ENCODE measurements around the gene ANKRD34A. TPM values are rescaled to one million over a fixed set of nuclear protein-coding genes. Genes with fewer than 3 reads are reported as not detected.

The ANKRD34A gene
- total and polyA plus RNA-seq, 2 of the 13 experiments (the other 11 are each of a cell fraction or from before 2014, with no cell fraction given), result 0.05 to 0.07 TPM

GRCh38 chr1:145997016-145997717, 32.8 kb upstream of the ANKRD34A start (continued):
- TF ChIP-seq ZNF784 (CRISPR knock-in tag; IDR thresholded peaks at IDR 0.05; ENCODE audit: borderline replicate concordance) (no peak), ZNF891 (CRISPR knock-in tag; IDR thresholded peaks at IDR 0.05) (no peak), ZNF260 (CRISPR knock-in tag; IDR thresholded peaks at IDR 0.05; ENCODE audit: borderline replicate concordance, low read depth) (no peak), PITX1 (CRISPR knock-in tag; IDR thresholded peaks at IDR 0.05) (no peak)

DNA sequence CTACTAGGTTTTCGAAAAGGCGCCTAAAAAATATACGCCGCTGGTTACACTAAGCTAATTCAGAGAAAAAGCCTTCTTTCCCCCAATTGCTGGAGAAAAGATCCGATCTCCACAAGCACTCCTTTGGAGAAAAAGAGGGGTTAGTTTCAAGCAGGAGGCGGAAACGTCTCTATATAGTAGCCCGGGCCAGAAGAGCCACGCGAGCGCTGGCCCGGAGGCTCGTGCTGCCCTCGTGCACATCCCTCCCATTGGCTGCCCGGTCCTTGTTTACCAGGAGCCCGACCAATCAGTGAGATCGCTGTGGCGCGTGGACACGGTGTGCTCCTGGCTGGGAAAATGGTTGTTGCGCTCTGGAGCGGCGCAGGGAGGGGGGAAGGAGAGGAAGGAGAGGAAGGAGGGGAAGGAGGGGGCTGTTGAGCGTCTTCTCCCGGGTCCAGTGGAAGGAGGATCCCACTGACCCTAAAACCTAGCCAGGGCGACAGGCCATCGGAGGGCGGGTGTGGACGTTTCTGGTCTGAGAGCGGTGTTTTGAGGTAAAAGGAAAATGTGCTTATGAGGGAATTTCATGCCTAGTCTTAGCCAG, 32.1 kb upstream of the ANKRD34A start, which contains the start of gene TXNIP:
Gene TXNIP (minus strand): TSS at position 147 of the 583 bp plus-strand sequence. CDS start 313 bp downstream, outside the sequence.
- intact Hi-C loops (cut with micrococcal nuclease; ENCODE audit: unreplicated experiment) (no loop called here), in situ Hi-C loops (cut with HindIII; ENCODE audit: extremely low pct_ligation_motif_present, low pct_unique_long_range_greater_than_20kb) (no loop called here)
- H3K79me2 ChIP-seq (ENCODE audit: insufficient read depth, low read length), result peaks cover 33% of the 10 kb centered on the region
- H3K4me3 ChIP-seq (replicated peaks in 1 of 3; ENCODE audit: insufficient read depth in 1 of 3, low read depth in 2 of 3, low read length in 3 of 3), result peak within 1 kb of the TSS; percentile 68 to 98 (median 91)
- BruUV-seq (replicated peaks), result no TSS peak
- peaks cover 67% of the 10 kb centered on the region for H3K4me1 ChIP-seq (ENCODE audit: insufficient read depth, low read length)
- DNase-seq (ENCODE audit: low spot score), result peak; percentile 94
- peaks cover 45% of the 10 kb centered on the region for H4K20me1 ChIP-seq (ENCODE audit: insufficient read depth, low read length)
- peak within 1 kb of the TSS; percentile 93 for H3K9ac ChIP-seq (ENCODE audit: insufficient read depth, low read depth, low read length)
- under 1% methylated on average over 26 of the region's 30 CpGs for WGBS (ENCODE audit: low lambda C conversion rate)
- POLR2A ChIA-PET, result interaction anchor here (0.7 to 2.9 kb wide), 6 partner anchors 11 to 69 kb away, joined by 3 to 10 read pairs (median 3); partner anchors contain the start of genes ANKRD34A, LIX1L, POLR3GL and RBM8A
- H3K4me2 ChIP-seq (ENCODE audit: low read depth, low read length), result peak within 1 kb of the TSS; percentile 97
- no peaks in the 10 kb centered on the region; a peak in 1 of 5 replicates for H3K27me3 ChIP-seq (ENCODE audit: control insufficient read depth in 1 of 2, insufficient read depth in 2 of 2, low read length in 2 of 2)
- peak within 1 kb of the TSS; percentile 94 for H3K27ac ChIP-seq (ENCODE audit: extremely low read length, insufficient read depth, low read length)
- peaks cover 2 to 22% of the 10 kb centered on the region in 2 experiments; a peak in 3 of 5 replicates for H3K36me3 ChIP-seq (replicated peaks in 1 of 2; ENCODE audit: control insufficient read depth in 1 of 2, insufficient read depth in 2 of 2, low read length in 2 of 2)
- CTCF ChIA-PET (ENCODE audit: low intra/inter-chr PET ratio, low total read pairs), result interaction anchor here (0.8 kb wide), 1 partner anchor 105 kb away, joined by 4 read pairs; no protein-coding TSS in a partner anchor
- H3K9me3 ChIP-seq (ENCODE audit: low read length), result no peaks in the 10 kb centered on the region
- peak; percentile 99 for ATAC-seq
- no peak within 1 kb of the TSS for H2AFZ ChIP-seq (ENCODE audit: low read length)
- peak; percentile 86 for FAIRE-seq
- no peak for TF ChIP-seq FIP1L1 (IDR thresholded peaks at IDR 0.05; ENCODE audit: borderline replicate concordance, insufficient read depth, low read depth, low read length)
- peak; percentile 90 for TF ChIP-seq PHF21A (CRISPR knock-in tag; IDR thresholded peaks at IDR 0.05)
- no peak for TF ChIP-seq ZBTB49 (CRISPR knock-in tag; IDR thresholded peaks at IDR 0.05; ENCODE audit: borderline replicate concordance)
- TF ChIP-seq, protein P1, sequence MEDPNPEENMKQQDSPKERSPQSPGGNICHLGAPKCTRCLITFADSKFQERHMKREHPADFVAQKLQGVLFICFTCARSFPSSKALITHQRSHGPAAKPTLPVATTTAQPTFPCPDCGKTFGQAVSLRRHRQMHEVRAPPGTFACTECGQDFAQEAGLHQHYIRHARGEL (CRISPR knock-in tag; IDR thresholded peaks at IDR 0.05), result no peak
- no peak for TF ChIP-seq CHD4 (IDR thresholded peaks at IDR 0.05; ENCODE audit: borderline replicate concordance, low read length)
- TF ChIP-seq ZNF282 (IDR thresholded peaks at IDR 0.05; ENCODE audit: partially characterized antibody), result no peak
- peak; percentile 59 for TF ChIP-seq GATAD1 (CRISPR knock-in tag; IDR thresholded peaks at IDR 0.05)
- peak; percentile 95 for TF ChIP-seq TGIF2 (CRISPR knock-in tag; IDR thresholded peaks at IDR 0.05)
- TF ChIP-seq RARA (CRISPR knock-in tag; IDR thresholded peaks at IDR 0.05), result peak; percentile 65
- TF ChIP-seq, protein P2, sequence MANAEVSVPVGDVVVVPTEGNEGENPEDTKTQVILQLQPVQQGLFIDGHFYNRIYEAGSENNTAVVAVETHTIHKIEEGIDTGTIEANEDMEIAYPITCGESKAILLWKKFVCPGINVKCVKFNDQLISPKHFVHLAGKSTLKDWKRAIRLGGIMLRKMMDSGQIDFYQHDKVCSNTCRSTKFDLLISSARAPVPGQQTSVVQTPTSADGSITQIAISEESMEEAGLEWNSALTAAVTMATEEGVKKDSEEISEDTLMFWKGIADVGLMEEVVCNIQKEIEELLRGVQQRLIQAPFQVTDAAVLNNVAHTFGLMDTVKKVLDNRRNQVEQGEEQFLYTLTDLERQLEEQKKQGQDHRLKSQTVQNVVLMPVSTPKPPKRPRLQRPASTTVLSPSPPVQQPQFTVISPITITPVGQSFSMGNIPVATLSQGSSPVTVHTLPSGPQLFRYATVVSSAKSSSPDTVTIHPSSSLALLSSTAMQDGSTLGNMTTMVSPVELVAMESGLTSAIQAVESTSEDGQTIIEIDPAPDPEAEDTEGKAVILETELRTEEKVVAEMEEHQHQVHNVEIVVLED (CRISPR knock-in tag; IDR thresholded peaks at IDR 0.05; ENCODE audit: borderline replicate concordance), result peak; percentile 68; the same call in 1 of the 2 replicates
- peak; percentile 61 for TF ChIP-seq SP4 (CRISPR knock-in tag; IDR thresholded peaks at IDR 0.05)
- TF ChIP-seq HMG20A (CRISPR knock-in tag; IDR thresholded peaks at IDR 0.05; ENCODE audit: borderline replicate concordance), result peak; percentile 77; the same call in 1 of the 2 replicates
